Measurements from ENCODE around the gene ZBTB9. TPM values are rescaled to one million over a fixed set of nuclear protein-coding genes. Genes with fewer than 3 reads are reported as not detected.

ZBTB9 gene
- polyA plus RNA-seq, 3 donors: 0.42 to 2.0 (median 1.1) TPM

- intact Hi-C loops (cut with micrococcal nuclease): loop anchor here in 1 of 2 donors (10.0 kb wide), 2 partner anchors 99 to 209 kb away; partner anchors contain the start of genes HSD17B8, RING1, RXRB and SLC39A7
- DNase-seq: no peak
- Histone ChIP-seq H3K9ac (ENCODE audit: insufficient read depth, low read length, poor library complexity, severe bottlenecking) (no peak overlapping the region), H3K27me3 (ENCODE audit: control insufficient read depth in 2 of 2, insufficient read depth in 2 of 2, low read length in 2 of 2) (no peaks in the 10 kb centered on the region), H2AFZ (ENCODE audit: insufficient read depth, low read depth, low read length, poor library complexity, severe bottlenecking) (no peak overlapping the region), H4K20me1 (ENCODE audit: insufficient read depth, low read length) (peaks cover 4% of the 10 kb centered on the region), H3K27ac (ENCODE audit: low read depth in 1 of 2, low read length in 2 of 2) (no peak overlapping the region), H3K79me2 (ENCODE audit: insufficient read depth, low read length) (peaks cover 24% of the 10 kb centered on the region), H3K4me1 (ENCODE audit: control insufficient read depth in 1 of 2, insufficient read depth in 2 of 2, low read length in 2 of 2) (peaks cover 33 to 60% of the 10 kb centered on the region in 2 donors), H3K36me3 (replicated peaks in 1 of 2; ENCODE audit: control insufficient read depth in 1 of 2, insufficient read depth in 2 of 2, low read length in 2 of 2) (peaks cover 3 to 34% of the 10 kb centered on the region in 2 donors), H3K9me3 (replicated peaks in 1 of 2; ENCODE audit: control insufficient read depth in 1 of 2, insufficient read depth in 1 of 2, low read length in 2 of 2) (no peaks in the 10 kb centered on the region), H3K4me3 (replicated peaks in 1 of 3; ENCODE audit: low read depth in 2 of 3, low read length in 3 of 3) (no peak overlapping the region), H3K4me2 (replicated peaks; ENCODE audit: extremely low read depth, low read length, poor library complexity, severe bottlenecking) (no peak overlapping the region)
- 90% methylated on average over 3 of the region's 14 CpGs for WGBS (ENCODE audit: insufficient coverage)
- H3K27ac Mint-ChIP-seq: peak overlapping the region in 6 of 7 donors; percentile 26 to 82 (median 41)
- peaks cover 47% of the 10 kb centered on the region for H3K4me1 Mint-ChIP-seq
- H3K4me3 Mint-ChIP-seq: no peak overlapping the region
- TF ChIP-seq CTCF (IDR thresholded peaks at IDR 0.05): no peak
- H3K27me3 Mint-ChIP-seq (ENCODE audit: low read depth in 3 of 3): peaks cover 0 to 2% (median 0%) of the 10 kb centered on the region in 3 donors
- peaks cover 0 to 2% (median 0%) of the 10 kb centered on the region in 7 donors for H3K9me3 Mint-ChIP-seq
- peaks cover 41% of the 10 kb centered on the region in 2 donors for H3K36me3 Mint-ChIP-seq
Measured at GRCh38 chr6:33413241-33414120, 40.9 kb upstream of the ZBTB9 start.

- 95% methylated on average over 6 of the region's 12 CpGs for WGBS (ENCODE audit: insufficient coverage)
- Histone ChIP-seq H3K4me1 (ENCODE audit: control insufficient read depth in 1 of 2, insufficient read depth in 2 of 2, low read length in 2 of 2) (peaks cover 34 to 67% of the 10 kb centered on the region in 2 donors), H3K79me2 (ENCODE audit: insufficient read depth, low read length) (peaks cover 24% of the 10 kb centered on the region), H3K9me3 (replicated peaks in 1 of 2; ENCODE audit: control insufficient read depth in 1 of 2, insufficient read depth in 1 of 2, low read length in 2 of 2) (no peaks in the 10 kb centered on the region), H3K27ac (ENCODE audit: low read depth in 1 of 2, low read length in 2 of 2) (no peak overlapping the region), H3K4me3 (replicated peaks in 1 of 3; ENCODE audit: low read depth in 2 of 3, low read length in 3 of 3) (no peak overlapping the region), H3K27me3 (ENCODE audit: control insufficient read depth in 2 of 2, insufficient read depth in 2 of 2, low read length in 2 of 2) (no peaks in the 10 kb centered on the region), H3K9ac (ENCODE audit: insufficient read depth, low read length, poor library complexity, severe bottlenecking) (no peak overlapping the region), H3K4me2 (replicated peaks; ENCODE audit: extremely low read depth, low read length, poor library complexity, severe bottlenecking) (no peak overlapping the region), H3K36me3 (replicated peaks in 1 of 2; ENCODE audit: control insufficient read depth in 1 of 2, insufficient read depth in 2 of 2, low read length in 2 of 2) (peaks cover 3 to 34% of the 10 kb centered on the region in 2 donors), H4K20me1 (ENCODE audit: insufficient read depth, low read length) (peaks cover 4% of the 10 kb centered on the region), H2AFZ (ENCODE audit: insufficient read depth, low read depth, low read length, poor library complexity, severe bottlenecking) (no peak overlapping the region)
- TF ChIP-seq CTCF (IDR thresholded peaks at IDR 0.05): peak; percentile 18
- intact Hi-C loops (cut with micrococcal nuclease): loop anchor here in 1 of 2 donors (5.0 to 10.0 kb wide), 3 partner anchors 38 to 210 kb away; partner anchors contain the start of genes HSD17B8, RING1, RXRB and SLC39A7
- Mint-ChIP-seq H3K27me3 (ENCODE audit: low read depth in 3 of 3) (peaks cover 0 to 2% (median under 1%) of the 10 kb centered on the region in 3 donors), H3K27ac (peak overlapping the region in 5 of 7 donors; percentile 6 to 80 (median 58)), H3K4me1 (peaks cover 54% of the 10 kb centered on the region), H3K36me3 (peaks cover 41 to 42% of the 10 kb centered on the region in 2 donors), H3K4me3 (no peak overlapping the region), H3K9me3 (peaks cover 0 to 2% (median 0%) of the 10 kb centered on the region in 7 donors)
- no peak for DNase-seq
Measured at GRCh38 chr6:33414592-33415271, 39.6 kb upstream of the ZBTB9 start.
